Neural cell (in vitro differentiated cells): ENCODE results near the gene SLC30A9.

Experiments
- EZH2 ChIP-seq: fragments of 200-600, 300-800 bp; shearing (Covaris generic), sonication (generic); IDR thresholded peaks from 2 replicates; pipeline ENCODE4 v1.6.1; 2014; ENCODE audit warnings: antibody characterized with exemption, low read length, borderline replicate concordance, mild to moderate bottlenecking; ENCODE audit not compliant: insufficient read depth, poor library complexity, severe bottlenecking
- TAF1 ChIP-seq: IDR thresholded peaks from 2 replicates; pipeline ENCODE4 v1.6.1; 2012; ENCODE audit warnings: low read depth
- TF ChIP-seq, protein P1 (sequence below): fragments of 450-650 bp; IDR thresholded peaks from 2 replicates; pipeline ENCODE4 v1.5.1; 2014; ENCODE audit warnings: antibody characterized with exemption, mild to moderate bottlenecking, moderate library complexity; ENCODE audit not compliant: poor library complexity, severe bottlenecking

DNA sequence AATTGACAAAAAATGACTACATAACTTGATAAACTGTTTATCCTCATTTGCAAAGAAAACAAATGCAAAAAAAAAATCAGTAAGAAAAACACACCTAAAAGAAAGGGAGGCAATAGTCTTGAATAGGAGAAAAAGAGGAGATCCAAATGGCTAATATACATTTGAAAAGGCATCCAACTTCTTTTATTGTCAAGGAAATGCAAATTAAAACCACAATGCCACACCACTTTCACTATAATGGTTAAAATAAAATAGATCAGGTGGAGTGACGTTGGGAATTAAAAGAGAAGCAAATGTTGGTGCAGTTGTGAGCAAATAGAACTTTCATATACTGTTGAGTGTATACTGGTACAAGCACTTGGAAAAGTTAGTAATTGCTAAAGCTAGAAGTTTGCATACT lies 5.2 kb upstream of the SLC30A9 start:
- TF ChIP-seq EZH2, result no peak
- no peak for TF ChIP-seq TAF1
- TF ChIP-seq, protein P1, sequence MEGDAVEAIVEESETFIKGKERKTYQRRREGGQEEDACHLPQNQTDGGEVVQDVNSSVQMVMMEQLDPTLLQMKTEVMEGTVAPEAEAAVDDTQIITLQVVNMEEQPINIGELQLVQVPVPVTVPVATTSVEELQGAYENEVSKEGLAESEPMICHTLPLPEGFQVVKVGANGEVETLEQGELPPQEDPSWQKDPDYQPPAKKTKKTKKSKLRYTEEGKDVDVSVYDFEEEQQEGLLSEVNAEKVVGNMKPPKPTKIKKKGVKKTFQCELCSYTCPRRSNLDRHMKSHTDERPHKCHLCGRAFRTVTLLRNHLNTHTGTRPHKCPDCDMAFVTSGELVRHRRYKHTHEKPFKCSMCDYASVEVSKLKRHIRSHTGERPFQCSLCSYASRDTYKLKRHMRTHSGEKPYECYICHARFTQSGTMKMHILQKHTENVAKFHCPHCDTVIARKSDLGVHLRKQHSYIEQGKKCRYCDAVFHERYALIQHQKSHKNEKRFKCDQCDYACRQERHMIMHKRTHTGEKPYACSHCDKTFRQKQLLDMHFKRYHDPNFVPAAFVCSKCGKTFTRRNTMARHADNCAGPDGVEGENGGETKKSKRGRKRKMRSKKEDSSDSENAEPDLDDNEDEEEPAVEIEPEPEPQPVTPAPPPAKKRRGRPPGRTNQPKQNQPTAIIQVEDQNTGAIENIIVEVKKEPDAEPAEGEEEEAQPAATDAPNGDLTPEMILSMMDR, result no peak
